Measurements from ENCODE around the gene SH3BP2. TPM values are rescaled to one million over a fixed set of nuclear protein-coding genes. Genes with fewer than 3 reads are reported as not detected.

Gene SH3BP2
- total RNA-seq, 4 donors from 2014 or later: 26.2 to 109 (median 66.0) TPM

DNA sequence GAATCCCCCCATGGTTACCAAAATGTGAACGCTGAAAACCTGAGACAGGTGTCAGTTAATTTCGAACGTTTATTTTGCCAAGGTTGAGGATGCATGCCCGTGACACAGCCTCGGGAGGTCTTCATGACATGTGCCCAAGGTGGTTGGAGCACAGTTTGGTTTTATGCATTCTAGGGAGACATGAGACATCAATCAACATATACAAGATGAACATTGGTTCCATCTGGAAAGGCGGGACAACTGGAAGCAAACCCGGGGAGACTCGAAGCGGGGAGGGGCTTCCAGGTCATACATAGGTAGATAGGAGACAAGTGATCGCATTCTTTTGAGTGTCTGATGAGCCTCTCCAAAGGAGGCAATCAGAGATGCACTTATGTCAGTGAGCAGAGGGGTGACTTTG, 11.0 kb upstream of the SH3BP2 start:
- DNase-seq (ENCODE audit: low spot score) (no peak), ATAC-seq (ENCODE audit: low FRiP score) (no peak)
- TF ChIP-seq, protein P1, sequence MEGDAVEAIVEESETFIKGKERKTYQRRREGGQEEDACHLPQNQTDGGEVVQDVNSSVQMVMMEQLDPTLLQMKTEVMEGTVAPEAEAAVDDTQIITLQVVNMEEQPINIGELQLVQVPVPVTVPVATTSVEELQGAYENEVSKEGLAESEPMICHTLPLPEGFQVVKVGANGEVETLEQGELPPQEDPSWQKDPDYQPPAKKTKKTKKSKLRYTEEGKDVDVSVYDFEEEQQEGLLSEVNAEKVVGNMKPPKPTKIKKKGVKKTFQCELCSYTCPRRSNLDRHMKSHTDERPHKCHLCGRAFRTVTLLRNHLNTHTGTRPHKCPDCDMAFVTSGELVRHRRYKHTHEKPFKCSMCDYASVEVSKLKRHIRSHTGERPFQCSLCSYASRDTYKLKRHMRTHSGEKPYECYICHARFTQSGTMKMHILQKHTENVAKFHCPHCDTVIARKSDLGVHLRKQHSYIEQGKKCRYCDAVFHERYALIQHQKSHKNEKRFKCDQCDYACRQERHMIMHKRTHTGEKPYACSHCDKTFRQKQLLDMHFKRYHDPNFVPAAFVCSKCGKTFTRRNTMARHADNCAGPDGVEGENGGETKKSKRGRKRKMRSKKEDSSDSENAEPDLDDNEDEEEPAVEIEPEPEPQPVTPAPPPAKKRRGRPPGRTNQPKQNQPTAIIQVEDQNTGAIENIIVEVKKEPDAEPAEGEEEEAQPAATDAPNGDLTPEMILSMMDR (IDR thresholded peaks at IDR 0.05): no peak

- ATAC-seq (ENCODE audit: low FRiP score): no peak
- TF ChIP-seq, protein P1 (IDR thresholded peaks at IDR 0.05): no peak
- DNase-seq (ENCODE audit: low spot score): no peak
These were observed 9.1 kb upstream of the SH3BP2 start for GRCh38 chr4:2783790-2784189.

- no peak for DNase-seq (ENCODE audit: low spot score)
These were observed 7.3 kb upstream of the SH3BP2 start for GRCh38 chr4:2785613-2786012.

DNA sequence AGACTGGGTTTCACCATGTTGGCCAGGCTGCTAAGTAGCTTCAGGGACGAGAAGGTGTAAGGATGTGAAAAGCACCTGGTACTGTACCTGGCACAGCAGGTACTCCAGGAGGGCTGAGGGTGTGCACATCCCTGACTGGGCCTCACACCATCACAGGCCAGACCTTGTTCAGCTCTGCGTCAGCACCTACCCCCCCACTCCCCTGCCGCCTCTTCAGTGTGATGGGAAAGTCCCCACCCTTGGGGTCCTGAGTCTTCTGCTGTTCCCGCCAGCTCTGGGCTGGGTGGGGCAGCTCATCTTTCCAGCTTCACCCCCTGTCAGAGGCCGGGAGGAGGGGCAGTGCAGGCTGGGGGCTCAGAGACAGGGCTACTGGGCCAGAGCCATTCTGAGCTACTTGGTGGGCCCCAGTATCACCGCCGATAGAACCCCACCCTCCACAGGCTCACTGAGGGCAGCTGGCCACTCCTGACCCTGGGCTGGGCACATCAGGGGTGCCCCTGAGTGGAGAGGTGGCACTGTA, 6.7 kb upstream of the SH3BP2 start:
- TF ChIP-seq, protein P1 (IDR thresholded peaks at IDR 0.05): no peak
- DNase-seq (ENCODE audit: low spot score): no peak
- no peak for ATAC-seq (ENCODE audit: low FRiP score)

More at GRCh38 chr4:2785613-2786012, 7.3 kb upstream of the SH3BP2 start:
- TF ChIP-seq, protein P1 (IDR thresholded peaks at IDR 0.05): no peak
- no peak for ATAC-seq (ENCODE audit: low FRiP score)

DNA sequence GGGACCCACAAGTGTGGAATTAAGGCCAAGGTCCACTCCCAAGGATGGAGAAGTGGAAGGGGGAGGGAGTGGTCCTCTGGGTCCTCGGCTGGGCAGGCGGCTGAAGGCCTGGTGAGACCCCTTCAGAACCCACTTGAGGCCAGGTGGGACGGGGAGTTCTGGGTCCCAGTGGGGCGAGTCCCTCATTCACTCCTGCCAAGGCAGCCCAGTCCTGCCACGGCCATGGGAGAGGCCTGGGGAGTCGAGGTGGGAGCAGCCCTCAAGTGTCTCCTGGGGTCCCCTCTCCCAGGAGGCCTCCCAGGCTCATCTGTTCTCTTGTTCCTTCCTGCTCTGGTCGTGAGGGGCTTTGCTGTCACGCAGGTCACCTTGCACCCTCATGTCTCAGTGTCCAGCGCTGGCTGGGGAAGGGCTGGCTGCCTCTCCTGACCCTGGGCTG, 6.1 kb upstream of the SH3BP2 start:
- TF ChIP-seq, protein P1 (IDR thresholded peaks at IDR 0.05): no peak
- ATAC-seq (ENCODE audit: low FRiP score): no peak
- no peak for DNase-seq (ENCODE audit: low spot score)

GRCh38 chr4:2787230-2788100, 5.4 kb upstream of the SH3BP2 start:
- DNase-seq (ENCODE audit: low spot score) (no peak), ATAC-seq (ENCODE audit: low FRiP score) (peak; percentile 7)
- TF ChIP-seq, protein P1 (IDR thresholded peaks at IDR 0.05): no peak

DNA sequence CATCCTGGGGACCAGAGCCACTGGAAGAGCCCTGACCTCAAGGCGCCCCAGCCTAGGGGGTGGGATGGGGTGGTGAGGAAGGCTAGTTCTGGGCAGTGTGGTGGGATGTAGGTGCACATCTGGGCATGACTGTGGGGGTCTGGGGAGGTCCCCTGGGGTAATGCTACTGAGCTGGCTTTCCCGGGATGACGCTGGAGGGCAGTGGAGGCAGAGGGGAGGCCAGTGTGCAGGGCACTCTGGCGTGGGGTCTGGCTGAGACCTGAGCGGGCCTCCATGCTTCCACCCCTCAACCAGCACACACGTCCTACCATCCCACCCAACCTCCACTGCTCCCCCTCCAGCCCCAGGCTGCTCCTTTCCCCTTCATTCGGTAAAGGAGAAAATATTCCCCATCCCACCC, 4.8 kb upstream of the SH3BP2 start:
- ATAC-seq (ENCODE audit: low FRiP score) (no peak), DNase-seq (ENCODE audit: low spot score) (no peak)
- TF ChIP-seq, protein P1 (IDR thresholded peaks at IDR 0.05): no peak

Measured in omental fat pad (tissue), 4 donors.